Mesodermal cell (in vitro differentiated cells): ENCODE data around the gene NCKAP5.

ENCODE experiments used
- H3K27ac ChIP-seq: 2 replicates; pipeline ENCODE4 v1.7.0; 2013; ENCODE audit warnings: mild to moderate bottlenecking, low read depth, low read length, moderate library complexity; ENCODE audit not compliant: severe bottlenecking
- H3K36me3 ChIP-seq: 2 replicates; pipeline ENCODE4 v1.7.1; 2013; ENCODE audit warnings: mild to moderate bottlenecking, low read length, moderate library complexity; ENCODE audit not compliant: control insufficient read depth, insufficient read depth
- H3K4me1 ChIP-seq: one replicate; pipeline ENCODE4 v1.7.1; 2013; ENCODE audit warnings: mild to moderate bottlenecking, low read length; ENCODE audit not compliant: insufficient read depth, control insufficient read depth, poor library complexity, severe bottlenecking
- H3K4me3 ChIP-seq: 2 replicates; pipeline ENCODE4 v1.7.0; 2013; ENCODE audit warnings: low read length, control low read depth, mild to moderate bottlenecking; ENCODE audit not compliant: insufficient read depth, poor library complexity, severe bottlenecking; ENCODE audit errors: extremely low read depth
- H3K9me3 ChIP-seq: 2 replicates; pipeline ENCODE4 v1.7.1; 2013; ENCODE audit warnings: mild to moderate bottlenecking, low read length, moderate library complexity; ENCODE audit not compliant: control insufficient read depth
- WGBS, 2 experiments: methylation state at CpG; one replicate each; pipeline ENCODE4 v1.1.5; 2013; ENCODE audit warnings: missing lambda C conversion rate in 2 of 2; ENCODE audit not compliant: insufficient coverage in 2 of 2; 5-methylcytosine and 5-hydroxymethylcytosine counted together

NCKAP5 gene

GRCh38 chr2:133194362-133194655 lies 374.0 kb downstream of the NCKAP5 start:
- no peaks in the 10 kb centered on the region for H3K9me3 ChIP-seq
- H3K27ac ChIP-seq = no peak overlapping the region
- H3K36me3 ChIP-seq = no peaks in the 10 kb centered on the region
- 94 to 100% methylated on average over 3 to 4 of the region's 4 CpGs for WGBS, 2 experiments
- no peak overlapping the region for H3K4me3 ChIP-seq
- no peaks in the 10 kb centered on the region for H3K4me1 ChIP-seq

GRCh38 chr2:133193544-133194361 lies 374.5 kb downstream of the NCKAP5 start:
- WGBS, 2 experiments = no CpG with 5 or more reads among the region's 7 CpGs
- no peaks in the 10 kb centered on the region for H3K9me3 ChIP-seq

GRCh38 chr2:133192028-133192427 lies 376.2 kb downstream of the NCKAP5 start:
- Histone ChIP-seq H3K4me3 (no peak overlapping the region), H3K9me3 (no peaks in the 10 kb centered on the region), H3K36me3 (no peaks in the 10 kb centered on the region), H3K4me1 (no peaks in the 10 kb centered on the region), H3K27ac (no peak overlapping the region)
- no CpG with 5 or more reads among the region's 3 CpGs for WGBS, 2 experiments

More at GRCh38 chr2:133193544-133194361, 374.5 kb downstream of the NCKAP5 start:
- Histone ChIP-seq H3K4me1 (no peaks in the 10 kb centered on the region), H3K27ac (no peak overlapping the region), H3K4me3 (no peak overlapping the region), H3K36me3 (no peaks in the 10 kb centered on the region)

- WGBS, 2 experiments = no CpG with 5 or more reads among the region's 4 CpGs
- H3K9me3 ChIP-seq = no peaks in the 10 kb centered on the region
- H3K4me1 ChIP-seq = no peaks in the 10 kb centered on the region
- no peak overlapping the region for H3K27ac ChIP-seq
- H3K36me3 ChIP-seq = no peaks in the 10 kb centered on the region
- no peak overlapping the region for H3K4me3 ChIP-seq
Observed at GRCh38 chr2:133177196-133177595, 391.1 kb downstream of the NCKAP5 start.

- H3K4me1 ChIP-seq = no peaks in the 10 kb centered on the region
- H3K4me3 ChIP-seq = no peak overlapping the region
- no CpG with 5 or more reads among the region's 3 CpGs for WGBS, 2 experiments
- no peaks in the 10 kb centered on the region for H3K9me3 ChIP-seq
- no peak overlapping the region for H3K27ac ChIP-seq
- H3K36me3 ChIP-seq = no peaks in the 10 kb centered on the region
Observed at GRCh38 chr2:133175926-133176325, 392.3 kb downstream of the NCKAP5 start.

- Histone ChIP-seq H3K4me3 (no peak overlapping the region), H3K9me3 (no peaks in the 10 kb centered on the region), H3K4me1 (no peaks in the 10 kb centered on the region), H3K27ac (no peak overlapping the region), H3K36me3 (no peaks in the 10 kb centered on the region)
Observed at GRCh38 chr2:133173224-133173623, 395.0 kb downstream of the NCKAP5 start.

GRCh38 chr2:133171393-133172004 lies 396.8 kb downstream of the NCKAP5 start:
- WGBS, 2 experiments = no CpG with 5 or more reads among the region's 3 CpGs
- Histone ChIP-seq H3K9me3 (no peaks in the 10 kb centered on the region), H3K4me1 (no peaks in the 10 kb centered on the region), H3K27ac (no peak overlapping the region), H3K36me3 (no peaks in the 10 kb centered on the region), H3K4me3 (no peak overlapping the region)

- Histone ChIP-seq H3K4me3 (no peak overlapping the region), H3K36me3 (no peaks in the 10 kb centered on the region), H3K27ac (no peak overlapping the region), H3K9me3 (no peaks in the 10 kb centered on the region), H3K4me1 (no peaks in the 10 kb centered on the region)
- 96 to 99% methylated on average over 10 of the region's 10 CpGs for WGBS, 2 experiments
Observed at GRCh38 chr2:133169274-133169912, 398.9 kb downstream of the NCKAP5 start.

- WGBS, 2 experiments = 75 to 80% methylated on average over 2 of the region's 3 CpGs
Observed at GRCh38 chr2:133167990-133168389, 400.3 kb downstream of the NCKAP5 start.

GRCh38 chr2:133167223-133167622 lies 401.0 kb downstream of the NCKAP5 start:
- no peak overlapping the region for H3K4me3 ChIP-seq
- H3K9me3 ChIP-seq = no peaks in the 10 kb centered on the region
- H3K27ac ChIP-seq = no peak overlapping the region
- H3K36me3 ChIP-seq = no peaks in the 10 kb centered on the region
- no peaks in the 10 kb centered on the region for H3K4me1 ChIP-seq
- WGBS, 2 experiments = 82 to 88% methylated on average over 1 to 2 of the region's 3 CpGs

More at GRCh38 chr2:133167990-133168389, 400.3 kb downstream of the NCKAP5 start:
- Histone ChIP-seq H3K4me3 (no peak overlapping the region), H3K27ac (no peak overlapping the region), H3K4me1 (no peaks in the 10 kb centered on the region), H3K36me3 (no peaks in the 10 kb centered on the region), H3K9me3 (no peaks in the 10 kb centered on the region)

GRCh38 chr2:133166031-133166430 lies 402.2 kb downstream of the NCKAP5 start:
- WGBS, 2 experiments = 83% methylated on average over 1 of the region's 2 CpGs
- Histone ChIP-seq H3K36me3 (no peaks in the 10 kb centered on the region), H3K4me1 (no peaks in the 10 kb centered on the region), H3K4me3 (no peak overlapping the region), H3K9me3 (no peaks in the 10 kb centered on the region), H3K27ac (no peak overlapping the region)
